ENCODE results near the gene RSAD1.

GRCh38 chr17:50470426-50470825, 8.2 kb upstream of the RSAD1 start:
- TF ChIP-seq GATA2 (IDR thresholded peaks at IDR 0.05; ENCODE audit: low read depth, low read length) (no peak), GATA3 (IDR thresholded peaks at IDR 0.05; ENCODE audit: low read depth, low read length) (no peak)

Measured in SH-SY5Y (cell line).